Measurements from ENCODE around the gene CPNE6.

DNA sequence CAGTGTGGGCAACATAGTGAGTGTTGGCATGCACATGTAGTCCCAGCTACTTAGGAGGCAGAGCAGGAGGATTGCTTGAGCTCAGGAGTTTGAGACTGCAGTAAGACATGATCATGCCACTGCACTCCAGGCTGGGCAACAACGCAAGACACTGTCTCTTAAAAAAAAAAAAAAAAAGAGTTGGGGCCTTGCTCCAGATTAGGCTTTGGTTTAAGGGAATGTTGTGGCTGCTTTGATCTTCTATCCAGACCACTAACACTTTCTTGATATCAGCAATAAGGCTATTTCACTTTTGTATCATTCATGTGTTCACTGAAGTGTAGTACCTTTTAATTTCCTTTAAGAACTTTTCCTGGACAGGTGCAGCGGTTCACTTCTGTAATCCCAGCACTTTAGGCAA, 56.3 kb downstream of the CPNE6 start:
- TF ChIP-seq, protein P1, sequence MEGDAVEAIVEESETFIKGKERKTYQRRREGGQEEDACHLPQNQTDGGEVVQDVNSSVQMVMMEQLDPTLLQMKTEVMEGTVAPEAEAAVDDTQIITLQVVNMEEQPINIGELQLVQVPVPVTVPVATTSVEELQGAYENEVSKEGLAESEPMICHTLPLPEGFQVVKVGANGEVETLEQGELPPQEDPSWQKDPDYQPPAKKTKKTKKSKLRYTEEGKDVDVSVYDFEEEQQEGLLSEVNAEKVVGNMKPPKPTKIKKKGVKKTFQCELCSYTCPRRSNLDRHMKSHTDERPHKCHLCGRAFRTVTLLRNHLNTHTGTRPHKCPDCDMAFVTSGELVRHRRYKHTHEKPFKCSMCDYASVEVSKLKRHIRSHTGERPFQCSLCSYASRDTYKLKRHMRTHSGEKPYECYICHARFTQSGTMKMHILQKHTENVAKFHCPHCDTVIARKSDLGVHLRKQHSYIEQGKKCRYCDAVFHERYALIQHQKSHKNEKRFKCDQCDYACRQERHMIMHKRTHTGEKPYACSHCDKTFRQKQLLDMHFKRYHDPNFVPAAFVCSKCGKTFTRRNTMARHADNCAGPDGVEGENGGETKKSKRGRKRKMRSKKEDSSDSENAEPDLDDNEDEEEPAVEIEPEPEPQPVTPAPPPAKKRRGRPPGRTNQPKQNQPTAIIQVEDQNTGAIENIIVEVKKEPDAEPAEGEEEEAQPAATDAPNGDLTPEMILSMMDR (IDR thresholded peaks at IDR 0.05): no peak
- no peak for TF ChIP-seq ZFX (IDR thresholded peaks at IDR 0.05; ENCODE audit: borderline replicate concordance)
